Hematopoietic multipotent progenitor cell (in vitro differentiated cells): ENCODE measurements around the gene MUC12. TPM values are rescaled to one million over a fixed set of nuclear protein-coding genes. Genes with fewer than 3 reads are reported as not detected.
"Not testable (repeated sequence)": the region's sequence is repeated elsewhere in the genome, so short reads cannot be mapped to it uniquely, and the experiment has no call there.

ENCODE experiments used
- DNase-seq, 3 donors: peaks; one replicate each; pipeline ENCODE4 v3.0.0-alpha.2; 2011 to 2015; ENCODE audit warnings: low read depth in 2 of 3, low spot score in 2 of 3
- small RNA-seq: library from RNA; depleted of rRNA; stranded (forward); fragments of <200 nt; gene quantifications from one replicate; pipeline ENCODE3, GENCODE V24; 2012
- total RNA-seq: library from RNA; depleted of rRNA; stranded (reverse); fragments of >200 nt; gene quantifications from one replicate; pipeline ENCODE4 v1.2.3, GENCODE V29; 2012

Gene MUC12
- total RNA-seq, 1 donor, result 0.27 TPM

- DNase-seq, result no peak
Measured at GRCh38 chr7:101059620-101059942, 90.2 kb downstream of the MUC12 start.

- no peak for DNase-seq
Measured at GRCh38 chr7:101060992-101061391, 91.6 kb downstream of the MUC12 start.

- DNase-seq, result not testable (repeated sequence)
Measured at GRCh38 chr7:101064176-101064550, 94.8 kb downstream of the MUC12 start.

- DNase-seq, result not testable (repeated sequence)
Measured at GRCh38 chr7:101065162-101065561, 95.8 kb downstream of the MUC12 start.

GRCh38 chr7:101066141-101066832, 96.9 kb downstream of the MUC12 start:
- DNase-seq, result no peak

GRCh38 chr7:101066833-101067177, 97.4 kb downstream of the MUC12 start:
- DNase-seq, result no peak

- no peak for DNase-seq
Measured at GRCh38 chr7:101068401-101068800, 99.0 kb downstream of the MUC12 start.

Small RNA genes within 50 kb of the gene (small RNA-seq; reads per million reads assigned to genes)
- gene RPS29P15, result not detected

Other genes starting within 250 kb of the MUC12 start
- not detected for gene EPO, start 249.1 kb upstream of the MUC12 start, total RNA-seq
- gene ZAN, start 236.0 kb upstream of the MUC12 start, total RNA-seq, result 0.27 TPM
- 20.5 TPM for gene EPHB4, start 142.0 kb upstream of the MUC12 start, total RNA-seq
- gene SLC12A9, start 116.9 kb upstream of the MUC12 start, total RNA-seq, result 27.2 TPM
- 44.7 TPM for gene TRIP6, start 102.2 kb upstream of the MUC12 start, total RNA-seq
- gene SRRT, start 94.5 kb upstream of the MUC12 start, total RNA-seq, result 67.6 TPM
- gene UFSP1, start 79.8 kb upstream of the MUC12 start, total RNA-seq, result 4.6 TPM
- 0.27 TPM for gene ACHE, start 73.7 kb upstream of the MUC12 start, total RNA-seq
- under 0.01 TPM for gene MUC3A, start 20.0 kb upstream of the MUC12 start, total RNA-seq
- under 0.01 TPM for gene MUC17, start 50.5 kb downstream of the MUC12 start, total RNA-seq
- 22.4 TPM for gene TRIM56, start 115.9 kb downstream of the MUC12 start, total RNA-seq
- 14.8 TPM for gene SERPINE1, start 157.5 kb downstream of the MUC12 start, total RNA-seq
- 27.2 TPM for gene AP1S1, start 184.9 kb downstream of the MUC12 start, total RNA-seq
- gene VGF, start 196.0 kb downstream of the MUC12 start, total RNA-seq, result under 0.01 TPM
- gene NAT16, start 210.7 kb downstream of the MUC12 start, total RNA-seq, result not detected
- gene MOGAT3, start 231.5 kb downstream of the MUC12 start, total RNA-seq, result not detected
- gene PLOD3, start 248.0 kb downstream of the MUC12 start, total RNA-seq, result 31.2 TPM
- 35.5 TPM for gene ZNHIT1, start 248.6 kb downstream of the MUC12 start, total RNA-seq